GDM1 (cell line): ENCODE measurements around the gene CCNYL1.
A peak's percentile ranks its signal among the peaks of the same experiment; 100 is the strongest.

Source experiments
- DNase-seq: peaks from one replicate; lab custom pipeline; 2025; lab: John Stamatoyannopoulos, UW

The CCNYL1 gene

GRCh38 chr2:207791579-207792243, 80.3 kb downstream of the CCNYL1 start:
- DNase-seq: no peak

GRCh38 chr2:207792244-207792785, 80.9 kb downstream of the CCNYL1 start:
- peak; percentile 45 for DNase-seq

GRCh38 chr2:207796585-207797350, 85.3 kb downstream of the CCNYL1 start:
- no peak for DNase-seq

GRCh38 chr2:207801259-207801658, 89.8 kb downstream of the CCNYL1 start:
- DNase-seq: no peak

GRCh38 chr2:207802650-207803049, 91.2 kb downstream of the CCNYL1 start:
- DNase-seq: no peak
